Prostate gland (tissue), 2 donors: ENCODE results near the gene GCA. TPM values are rescaled to one million over a fixed set of nuclear protein-coding genes. Genes with fewer than 3 reads are reported as not detected.

Experiments
- DNase-seq: peaks from one replicate; pipeline ENCODE4 v3.0.0-alpha.2; 2019; ENCODE audit warnings: low spot score
- H3K27ac ChIP-seq, 2 donors: fragments of 200-600 bp; sonication (generic); 2 replicates each; pipeline ENCODE4 v1.5.1; 2017 to 2019
- H3K27me3 ChIP-seq: fragments of 200-600 bp; sonication (generic); replicated peaks from 2 replicates; pipeline ENCODE4 v1.5.1; 2019; ENCODE audit not compliant: insufficient read depth
- H3K36me3 ChIP-seq, 2 donors: fragments of 200-600 bp; sonication (generic); 1 replicate in 1 of 2; 2 replicates in 1 of 2; pipeline versions ENCODE4 v1.5.1 to v1.8.1; 2017 to 2019
- H3K4me1 ChIP-seq: fragments of 200-600 bp; sonication (generic); replicated peaks from 2 replicates; pipeline ENCODE4 v1.5.1; 2019
- H3K4me3 ChIP-seq, 2 donors: fragments of 200-600 bp; sonication (generic); 2 replicates each; pipeline ENCODE4 v1.5.1; 2017 to 2019
- H3K9me3 ChIP-seq: fragments of 200-600 bp; sonication (generic); 2 replicates; pipeline ENCODE4 v1.5.1; 2017
- POLR2A ChIP-seq: fragments of 450-650 bp; IDR thresholded peaks from one replicate; pipeline ENCODE4 v1.6.1; 2016; ENCODE audit warnings: antibody characterized with exemption, mild to moderate bottlenecking
- POLR2AphosphoS5 ChIP-seq: sonication (generic); formaldehyde crosslinking; IDR thresholded peaks from one replicate; pipeline ENCODE4 v1.6.1; 2017; ENCODE audit warnings: antibody characterized with exemption
- WGBS: methylation state at CpG from one replicate; pipeline ENCODE4 v1.1.5; 2018; 5-methylcytosine and 5-hydroxymethylcytosine counted together
- intact Hi-C: fragments of 100-400 bp; cut with DNase I; formaldehyde crosslinking; loops from one replicate; pipeline ENCODE4 v1.14.2; 2022
- total RNA-seq, 2 donors: library from RNA; depleted of rRNA; stranded (reverse); fragments of >200 nt; gene quantifications; one replicate each; pipeline ENCODE4 v1.1.0, GENCODE V29; 2016
- TF ChIP-seq, protein P1 (sequence below), 4 experiments: fragments of 200-600 bp in 2 of 4; fragments of 450-650 bp in 2 of 4; sonication (generic) in 2 of 4; IDR thresholded peaks; 1 replicate in 3 of 4; 2 replicates in 1 of 4; pipeline ENCODE4 v1.5.1; 2016 to 2019; ENCODE audit warnings: antibody characterized with exemption in 4 of 4, mild to moderate bottlenecking in 2 of 4, moderate library complexity in 2 of 4

Gene GCA
- total RNA-seq, 2 donors from 2014 or later: 29.5 to 42.9 TPM

DNA sequence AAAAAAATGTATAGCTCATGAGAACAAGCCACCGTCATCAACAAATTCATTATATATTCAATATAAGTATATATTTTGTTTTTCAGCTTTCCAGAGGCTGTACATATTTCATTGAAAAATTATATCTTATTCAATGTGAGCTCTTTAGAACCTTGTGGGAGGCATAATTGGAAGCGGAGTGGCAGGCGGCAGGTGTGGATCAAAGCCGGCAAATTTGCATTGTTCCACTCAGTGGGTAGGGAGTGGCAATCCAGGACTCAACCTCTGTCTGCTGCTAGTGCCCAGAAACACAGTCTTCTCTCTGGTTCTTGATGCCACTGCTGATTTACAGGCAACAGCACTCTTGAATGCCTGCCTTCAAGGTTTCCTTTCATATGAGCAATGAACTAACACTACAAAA lies 46.9 kb downstream of the GCA start:
- Histone ChIP-seq H3K36me3 (no peaks in the 10 kb centered on the region), H3K4me1 (no peaks in the 10 kb centered on the region), H3K27me3 (no peaks in the 10 kb centered on the region), H3K27ac (no peak overlapping the region), H3K4me3 (no peak overlapping the region), H3K9me3 (no peaks in the 10 kb centered on the region)
- no peak for DNase-seq
- TF ChIP-seq, protein P1, sequence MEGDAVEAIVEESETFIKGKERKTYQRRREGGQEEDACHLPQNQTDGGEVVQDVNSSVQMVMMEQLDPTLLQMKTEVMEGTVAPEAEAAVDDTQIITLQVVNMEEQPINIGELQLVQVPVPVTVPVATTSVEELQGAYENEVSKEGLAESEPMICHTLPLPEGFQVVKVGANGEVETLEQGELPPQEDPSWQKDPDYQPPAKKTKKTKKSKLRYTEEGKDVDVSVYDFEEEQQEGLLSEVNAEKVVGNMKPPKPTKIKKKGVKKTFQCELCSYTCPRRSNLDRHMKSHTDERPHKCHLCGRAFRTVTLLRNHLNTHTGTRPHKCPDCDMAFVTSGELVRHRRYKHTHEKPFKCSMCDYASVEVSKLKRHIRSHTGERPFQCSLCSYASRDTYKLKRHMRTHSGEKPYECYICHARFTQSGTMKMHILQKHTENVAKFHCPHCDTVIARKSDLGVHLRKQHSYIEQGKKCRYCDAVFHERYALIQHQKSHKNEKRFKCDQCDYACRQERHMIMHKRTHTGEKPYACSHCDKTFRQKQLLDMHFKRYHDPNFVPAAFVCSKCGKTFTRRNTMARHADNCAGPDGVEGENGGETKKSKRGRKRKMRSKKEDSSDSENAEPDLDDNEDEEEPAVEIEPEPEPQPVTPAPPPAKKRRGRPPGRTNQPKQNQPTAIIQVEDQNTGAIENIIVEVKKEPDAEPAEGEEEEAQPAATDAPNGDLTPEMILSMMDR (IDR thresholded peaks at IDR 0.05): no peak
- TF ChIP-seq POLR2A: no peak
- no peak for TF ChIP-seq POLR2AphosphoS5
- 88% methylated on average over 4 of the region's 4 CpGs for WGBS
- intact Hi-C loops: no loop called here

- Histone ChIP-seq H3K4me3 (no peak overlapping the region), H3K27me3 (no peaks in the 10 kb centered on the region), H3K27ac (no peak overlapping the region), H3K36me3 (no peaks in the 10 kb centered on the region), H3K9me3 (no peaks in the 10 kb centered on the region), H3K4me1 (no peaks in the 10 kb centered on the region)
- intact Hi-C loops: no loop called here
- DNase-seq: no peak
- TF ChIP-seq, protein P1 (IDR thresholded peaks at IDR 0.05): no peak
- TF ChIP-seq POLR2A (no peak), POLR2AphosphoS5 (no peak)
- WGBS: 87% methylated on average over 3 of the region's 3 CpGs
These were observed 56.4 kb downstream of the GCA start for GRCh38 chr2:162400336-162400735.

- H3K4me1 ChIP-seq: no peaks in the 10 kb centered on the region
- no peak for TF ChIP-seq POLR2A
- TF ChIP-seq, protein P1 (IDR thresholded peaks at IDR 0.05): no peak
- no peak for TF ChIP-seq POLR2AphosphoS5
- no peak overlapping the region for H3K27ac ChIP-seq
- H3K27me3 ChIP-seq: no peaks in the 10 kb centered on the region
- H3K4me3 ChIP-seq: no peak overlapping the region
- H3K9me3 ChIP-seq: no peaks in the 10 kb centered on the region
- WGBS: 84% methylated on average over 2 of the region's 2 CpGs
- no peaks in the 10 kb centered on the region for H3K36me3 ChIP-seq
- intact Hi-C loops: no loop called here
- no peak for DNase-seq
These were observed 57.9 kb downstream of the GCA start for GRCh38 chr2:162401871-162402270.

- intact Hi-C loops: no loop called here
- Histone ChIP-seq H3K27me3 (no peaks in the 10 kb centered on the region), H3K4me1 (no peaks in the 10 kb centered on the region), H3K4me3 (no peak overlapping the region), H3K36me3 (no peaks in the 10 kb centered on the region), H3K9me3 (no peaks in the 10 kb centered on the region), H3K27ac (no peak overlapping the region)
- TF ChIP-seq POLR2A: no peak
- DNase-seq: peak; percentile 19
- WGBS: 53% methylated on average over 1 of the region's 1 CpG
These were observed 60.0 kb downstream of the GCA start for GRCh38 chr2:162403884-162404283.

Other genes starting within 250 kb of the GCA start
- 1 to 10 TPM in 1 of 2 donors, not detected in 1; 1.6 TPM for gene GCG, start 191.9 kb upstream of the GCA start, total RNA-seq
- 1 to 10 TPM in 1 of 2 donors, not detected in 1; 2.0 TPM for gene FAP, start 100.7 kb upstream of the GCA start, total RNA-seq
- 10 to 100 TPM; 13.1 to 14.7 TPM for gene IFIH1, start 25.4 kb upstream of the GCA start, total RNA-seq